Dermis blood vessel endothelial cell (primary cell): ENCODE data around the gene LSM5. TPM values are rescaled to one million over a fixed set of nuclear protein-coding genes. Genes with fewer than 3 reads are reported as not detected.
"Not testable (repeated sequence)": the region's sequence is repeated elsewhere in the genome, so short reads cannot be mapped to it uniquely, and the experiment has no call there.

ENCODE experiments used
- DNase-seq: peaks from one replicate; pipeline ENCODE4 v3.0.0; 2010
- total RNA-seq: library from RNA; depleted of rRNA; stranded (reverse); fragments of >200 nt; gene quantifications from 2 replicates; pipeline ENCODE4 v1.2.3, GENCODE V29; 2014

The LSM5 gene
- total RNA-seq, 1 donor from 2014 or later, result 22.0 TPM

DNA sequence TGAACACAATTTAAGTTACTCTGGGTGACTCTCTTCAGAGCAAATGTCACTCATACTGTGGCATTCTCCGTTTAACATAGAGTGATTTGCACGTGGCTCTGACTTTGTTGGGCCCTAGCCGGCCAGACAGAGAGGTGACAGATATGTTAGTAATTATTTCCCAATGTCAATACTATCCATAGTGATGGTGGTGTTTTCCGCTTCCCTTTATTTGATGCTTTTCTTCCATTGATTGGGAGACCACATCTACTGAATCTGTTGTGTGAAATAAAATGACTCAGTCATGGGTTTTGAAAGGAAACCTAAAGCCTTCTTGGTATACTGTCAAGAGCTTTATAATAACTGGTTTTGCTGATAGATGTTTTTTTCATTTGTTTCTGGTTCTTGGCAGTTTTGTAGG, 12.5 kb upstream of the LSM5 start:
- no peak for DNase-seq

DNA sequence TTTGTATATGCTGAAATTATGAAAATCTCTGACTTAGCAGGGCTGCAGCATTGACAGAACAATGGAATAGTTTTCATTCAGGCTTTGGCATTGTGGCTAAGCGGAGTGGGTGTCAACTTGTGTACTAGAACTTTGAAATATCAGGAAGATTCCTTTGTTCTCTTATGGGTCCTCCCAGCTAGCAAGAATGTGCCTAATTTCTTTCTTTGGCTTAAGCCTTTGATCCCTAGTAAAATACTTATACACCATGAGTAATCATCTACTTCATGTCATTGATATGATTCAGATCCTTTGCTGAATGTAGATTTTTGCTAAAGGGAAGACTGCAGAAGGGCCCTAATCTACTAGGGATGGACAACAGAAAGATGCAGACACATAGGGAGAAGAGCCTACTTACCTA, 11.3 kb upstream of the LSM5 start:
- peak; percentile 75 for DNase-seq

GRCh38 chr7:32500922-32501341, 10.8 kb upstream of the LSM5 start:
- DNase-seq, result peak; percentile 53

- DNase-seq, result not testable (repeated sequence)
Observed at GRCh38 chr7:32500216-32500615, 10.0 kb upstream of the LSM5 start.

- DNase-seq, result not testable (repeated sequence)
Observed at GRCh38 chr7:32499755-32500154, 9.6 kb upstream of the LSM5 start.

GRCh38 chr7:32496052-32496813, 6.1 kb upstream of the LSM5 start:
- DNase-seq, result peak; percentile 29

DNA sequence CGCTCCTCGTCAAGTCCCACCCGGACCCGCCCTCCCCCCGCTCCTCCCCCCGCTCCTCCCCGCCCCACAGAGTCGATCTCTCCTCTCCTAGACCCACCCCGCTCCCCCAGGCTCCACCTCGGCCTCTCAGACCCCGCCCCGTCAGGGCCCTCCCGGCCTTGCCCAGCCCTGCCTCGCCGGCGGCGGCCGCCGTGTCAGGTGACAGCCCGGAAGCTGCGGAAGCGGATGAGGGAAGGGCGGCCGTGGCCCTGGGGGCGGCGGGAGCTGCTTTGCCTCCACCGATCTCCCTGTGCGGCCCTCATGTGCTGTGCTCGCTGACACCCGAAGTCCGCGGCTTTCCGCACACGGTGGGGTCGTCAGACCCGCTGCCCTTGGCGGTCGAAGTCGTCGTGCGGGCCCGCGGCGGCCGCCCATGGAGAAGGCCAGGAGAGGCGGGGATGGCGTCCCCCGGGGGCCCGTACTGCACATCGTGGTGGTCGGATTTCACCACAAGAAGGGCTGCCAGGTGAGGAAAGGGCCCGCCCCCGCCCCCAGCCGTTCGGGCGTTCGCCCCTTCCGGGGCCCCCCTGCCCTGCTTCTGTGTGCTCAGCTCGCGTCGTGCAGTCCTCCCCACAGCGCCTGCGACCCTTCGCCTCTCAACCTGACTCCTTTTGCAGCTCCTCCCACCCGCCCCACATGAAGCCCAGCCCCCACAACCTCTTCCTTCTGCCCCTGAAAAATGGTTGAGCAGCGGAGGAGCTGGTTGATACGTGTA, 5.3 kb upstream of the LSM5 start, which contains the start of gene AVL9:
Gene AVL9, plus strand, starts transcription at position 192 of the 754 bp plus-strand sequence. Its CDS starts 221 bp downstream, at position 413.
- peak; percentile 98 for DNase-seq

DNA sequence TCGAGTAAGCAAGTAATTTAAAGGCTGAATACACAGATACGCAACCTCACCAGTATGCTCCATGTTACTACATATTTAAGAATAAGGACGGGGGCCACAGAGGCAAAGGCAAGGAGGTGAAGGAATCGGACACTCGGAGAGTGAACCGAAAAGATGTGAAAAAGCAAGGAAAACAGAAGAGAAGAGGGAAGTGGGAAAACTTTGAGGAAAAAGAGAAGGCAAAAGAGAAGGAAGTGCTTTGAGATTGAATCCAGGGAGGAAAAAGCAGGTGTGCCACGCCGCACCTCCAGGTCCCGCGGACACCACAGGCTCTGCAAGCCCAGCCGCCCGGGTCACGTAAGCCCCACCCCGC, 4.7 kb upstream of the LSM5 start:
- no peak for DNase-seq

GRCh38 chr7:32489788-32490126, 423 bp downstream of the LSM5 start:
- DNase-seq, result no peak

- DNase-seq, result no peak
Observed at GRCh38 chr7:32481921-32482320, 8.3 kb downstream of the LSM5 start.

- DNase-seq, result no peak
Observed at GRCh38 chr7:32481176-32481575, 9.0 kb downstream of the LSM5 start.

DNA sequence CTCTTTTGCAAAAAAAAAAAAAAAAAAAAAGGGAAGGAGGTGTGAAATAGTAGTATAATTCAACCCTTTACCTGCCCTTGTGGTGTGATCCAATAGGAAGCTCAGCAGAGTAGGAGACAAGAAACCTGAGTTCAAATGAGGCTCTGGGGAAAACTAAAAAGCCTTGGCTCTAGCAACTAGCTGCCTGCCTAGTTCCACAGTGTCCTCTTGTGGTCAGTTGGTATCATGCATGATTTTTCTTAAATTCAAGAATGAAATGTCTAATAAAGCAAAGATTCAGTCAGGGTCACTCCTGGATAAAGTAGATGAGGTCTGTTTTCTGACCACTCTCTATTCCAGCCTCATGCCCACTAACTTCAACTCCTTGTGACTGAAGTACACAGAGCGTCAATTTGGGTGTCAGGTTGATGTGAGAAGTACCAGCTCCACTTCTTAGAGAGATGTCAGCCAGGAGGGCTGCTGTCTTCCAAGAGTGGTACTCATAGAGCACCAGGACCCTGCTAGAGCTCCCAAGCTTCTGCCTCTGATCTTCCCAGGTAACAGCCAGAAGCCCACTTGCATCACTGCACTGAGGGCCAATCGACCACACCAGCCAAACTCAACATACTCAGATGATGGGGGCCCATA, 10.5 kb downstream of the LSM5 start:
- DNase-seq, result peak; percentile 79

DNA sequence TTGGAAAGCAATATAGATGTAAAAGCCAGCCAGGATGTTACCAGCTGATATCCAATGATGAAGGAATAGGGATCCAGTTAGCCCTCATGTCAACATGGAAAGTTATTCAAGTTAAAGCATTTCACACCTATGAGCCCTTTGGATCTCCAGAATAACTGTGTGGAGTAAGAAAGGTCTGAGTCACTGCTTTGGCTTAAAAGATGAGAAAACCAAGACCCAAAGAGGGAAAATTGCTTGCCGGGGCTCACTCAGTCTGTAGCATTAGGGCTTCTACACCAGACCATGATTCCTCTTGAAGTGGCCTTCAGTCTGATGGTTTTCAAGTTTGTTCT, 12.6 kb downstream of the LSM5 start:
- no peak for DNase-seq

DNA sequence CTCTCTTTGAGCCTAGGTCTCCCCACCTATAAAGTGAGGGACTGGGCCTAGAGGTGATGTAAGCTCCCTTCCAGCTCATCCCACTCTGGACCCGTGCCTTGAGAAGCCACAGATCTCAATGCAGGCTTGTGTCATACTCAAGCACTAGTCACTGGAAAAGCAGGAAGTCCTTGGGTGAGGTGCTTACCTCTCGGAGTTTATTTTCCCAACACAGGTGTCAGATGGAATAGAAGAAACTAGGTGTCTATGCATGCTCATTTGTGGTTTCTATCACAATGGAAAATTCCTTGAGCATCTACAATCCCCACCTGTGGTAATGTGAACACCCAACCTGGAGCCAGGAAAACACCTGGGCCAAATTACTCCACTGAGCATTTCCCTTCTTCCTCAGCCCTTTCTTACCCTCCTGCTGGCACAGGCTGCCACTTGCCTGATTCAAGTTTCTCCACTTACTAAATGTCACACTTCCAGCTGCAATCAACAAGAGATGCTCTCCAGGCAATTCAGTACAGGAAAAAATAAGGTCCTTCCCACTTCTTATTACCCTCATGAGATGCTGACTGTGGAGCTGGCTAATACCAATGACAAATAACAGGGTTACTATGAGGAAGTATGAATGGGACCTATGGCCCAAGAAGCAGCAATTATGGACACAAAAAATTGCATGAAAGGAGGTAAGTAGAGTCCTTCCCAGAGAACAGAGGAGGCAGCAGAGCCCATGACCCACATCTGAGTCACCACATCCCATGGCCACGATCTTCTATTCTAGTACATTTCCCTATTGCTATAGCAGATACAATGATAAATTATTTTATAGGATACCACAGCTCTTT, 13.1 kb downstream of the LSM5 start:
- peak; percentile 48 for DNase-seq

DNA sequence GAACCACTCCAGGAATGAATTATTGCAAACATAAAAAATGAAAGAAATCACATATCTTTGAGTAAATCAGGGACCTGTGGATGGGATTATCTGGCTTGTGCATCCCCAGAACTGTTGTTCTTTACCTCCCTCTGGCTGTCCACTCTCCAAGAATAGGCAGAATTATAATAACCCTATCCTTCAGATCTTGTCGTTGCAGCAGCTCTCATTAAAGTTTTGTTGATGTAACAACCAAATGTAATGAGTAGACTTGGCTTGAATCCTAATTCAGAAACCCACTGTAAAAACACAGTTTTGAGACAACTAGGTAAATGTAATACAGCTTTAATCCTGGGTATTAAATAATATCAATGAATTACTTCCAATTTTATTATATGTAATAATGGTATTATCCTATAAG, 16.2 kb downstream of the LSM5 start:
- DNase-seq, result no peak

DNA sequence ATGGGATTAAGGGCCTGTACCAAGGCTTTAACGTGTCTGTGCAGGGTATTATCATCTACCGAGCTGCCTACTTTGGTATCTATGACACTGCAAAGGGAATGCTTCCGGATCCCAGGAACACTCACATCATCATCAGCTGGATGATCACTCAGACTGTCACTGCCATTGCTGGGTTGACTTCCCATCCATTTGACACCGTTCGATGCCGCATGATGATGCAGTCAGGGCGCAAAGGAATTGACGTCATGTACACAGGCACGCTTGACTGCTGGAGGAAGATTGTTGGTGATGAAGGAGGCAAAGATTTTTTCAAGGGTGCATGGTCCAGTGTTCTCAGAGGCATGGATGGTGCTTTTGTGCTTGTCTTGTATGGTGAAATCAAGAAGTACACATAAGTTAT, 18.2 kb downstream of the LSM5 start:
- DNase-seq, result no peak

DNA sequence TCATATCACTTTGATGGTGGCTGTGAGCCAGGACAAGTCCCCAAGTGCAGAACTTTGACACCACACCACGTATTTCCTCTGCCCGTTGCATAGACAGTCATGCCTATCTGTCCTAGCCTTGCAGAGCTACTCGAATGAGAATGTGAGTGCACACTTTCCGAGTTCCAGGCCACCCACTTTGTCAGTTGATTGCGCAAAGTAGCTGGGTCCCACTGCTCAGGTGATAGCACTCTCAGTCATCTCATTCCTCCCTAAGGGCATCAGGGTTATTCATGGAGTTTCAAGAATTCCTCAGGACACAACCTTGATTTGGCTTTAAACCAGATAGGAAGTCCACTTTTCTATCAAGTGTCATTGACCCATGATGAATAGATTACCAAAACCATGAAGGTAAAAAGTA, 19.3 kb downstream of the LSM5 start:
- DNase-seq, result no peak

- DNase-seq, result not testable (repeated sequence)
Observed at GRCh38 chr7:32470004-32470403, 20.2 kb downstream of the LSM5 start.

- DNase-seq, result not testable (repeated sequence)
Observed at GRCh38 chr7:32464641-32465416, 25.4 kb downstream of the LSM5 start.

GRCh38 chr7:32462977-32463376, 27.2 kb downstream of the LSM5 start:
- DNase-seq, result no peak

GRCh38 chr7:32462451-32462850, 27.7 kb downstream of the LSM5 start:
- DNase-seq, result no peak

GRCh38 chr7:32461484-32461883, 28.7 kb downstream of the LSM5 start:
- no peak for DNase-seq
